Osteoblast (primary cell): ENCODE data around the gene DELE1. TPM values are rescaled to one million over a fixed set of nuclear protein-coding genes. Genes with fewer than 3 reads are reported as not detected.

Experiments
- DNase-seq: peaks from one replicate; pipeline ENCODE4 v3.0.0; 2011; ENCODE audit warnings: low spot score, mixed read lengths; ENCODE audit not compliant: insufficient read length; ENCODE audit errors: missing footprints
- H2AFZ ChIP-seq: 2 replicates; pipeline ENCODE4 v1.6.0; 2011; ENCODE audit warnings: mild to moderate bottlenecking, low read length
- H3K27ac ChIP-seq: 2 replicates; pipeline ENCODE4 v1.5.1; 2011; ENCODE audit warnings: mild to moderate bottlenecking, low read depth, low read length, moderate library complexity
- H3K27me3 ChIP-seq: 2 replicates; pipeline ENCODE4 v1.6.0; 2012; ENCODE audit warnings: mild to moderate bottlenecking, control low read depth, inconsistent platforms, low read length, moderate library complexity; ENCODE audit not compliant: insufficient read depth
- H3K36me3 ChIP-seq: 2 replicates; pipeline ENCODE4 v1.5.1; 2011; ENCODE audit warnings: mild to moderate bottlenecking, low read length, control low read depth, moderate library complexity; ENCODE audit not compliant: insufficient read depth
- H3K4me1 ChIP-seq: 2 replicates; pipeline ENCODE4 v1.5.1; 2011; ENCODE audit warnings: mild to moderate bottlenecking, low read length, control low read depth, moderate library complexity; ENCODE audit not compliant: insufficient read depth
- H3K4me2 ChIP-seq: 2 replicates; pipeline ENCODE4 v1.6.0; 2011; ENCODE audit warnings: mild to moderate bottlenecking, low read length; ENCODE audit not compliant: insufficient read depth
- H3K4me3 ChIP-seq: fragments of 200-600 bp; sonication (generic); 3 replicates; pipeline ENCODE4 v1.5.1; 2012; ENCODE audit warnings: mild to moderate bottlenecking, low read length, inconsistent platforms; ENCODE audit not compliant: insufficient read depth
- H3K79me2 ChIP-seq: 2 replicates; pipeline ENCODE4 v1.6.0; 2012; ENCODE audit warnings: mild to moderate bottlenecking, low read length, control low read depth, inconsistent platforms; ENCODE audit not compliant: insufficient read depth
- H3K9me3 ChIP-seq: 2 replicates; pipeline ENCODE4 v1.5.1; 2011; ENCODE audit warnings: low read depth, low read length, control low read depth
- H4K20me1 ChIP-seq: 2 replicates; pipeline ENCODE4 v1.6.0; 2012; ENCODE audit warnings: mild to moderate bottlenecking, low read length, control low read depth; ENCODE audit not compliant: insufficient read depth
- total RNA-seq: library from RNA; depleted of rRNA; stranded (reverse); fragments of >200 nt; gene quantifications from 2 replicates; pipeline ENCODE4 v1.2.3, GENCODE V29; 2012
- TF ChIP-seq, protein P1 (sequence below): IDR thresholded peaks from 2 replicates; pipeline ENCODE4 v1.5.1; 2011; ENCODE audit warnings: mild to moderate bottlenecking, low read depth, low read length, moderate library complexity; ENCODE audit errors: extremely low read depth

Gene DELE1
- total RNA-seq, 1 donor, result 52.1 TPM

- Histone ChIP-seq H3K9me3 (no peaks in the 10 kb centered on the region), H3K36me3 (peaks cover 47% of the 10 kb centered on the region), H3K27me3 (no peaks in the 10 kb centered on the region), H3K4me1 (peaks cover 28% of the 10 kb centered on the region), H4K20me1 (peaks cover 10% of the 10 kb centered on the region), H3K27ac (peak overlapping the region; percentile 63), H3K79me2 (peaks cover 64% of the 10 kb centered on the region), H2AFZ (no peak overlapping the region), H3K4me3 (no peak overlapping the region), H3K4me2 (peak overlapping the region; percentile 50)
- TF ChIP-seq, protein P1, sequence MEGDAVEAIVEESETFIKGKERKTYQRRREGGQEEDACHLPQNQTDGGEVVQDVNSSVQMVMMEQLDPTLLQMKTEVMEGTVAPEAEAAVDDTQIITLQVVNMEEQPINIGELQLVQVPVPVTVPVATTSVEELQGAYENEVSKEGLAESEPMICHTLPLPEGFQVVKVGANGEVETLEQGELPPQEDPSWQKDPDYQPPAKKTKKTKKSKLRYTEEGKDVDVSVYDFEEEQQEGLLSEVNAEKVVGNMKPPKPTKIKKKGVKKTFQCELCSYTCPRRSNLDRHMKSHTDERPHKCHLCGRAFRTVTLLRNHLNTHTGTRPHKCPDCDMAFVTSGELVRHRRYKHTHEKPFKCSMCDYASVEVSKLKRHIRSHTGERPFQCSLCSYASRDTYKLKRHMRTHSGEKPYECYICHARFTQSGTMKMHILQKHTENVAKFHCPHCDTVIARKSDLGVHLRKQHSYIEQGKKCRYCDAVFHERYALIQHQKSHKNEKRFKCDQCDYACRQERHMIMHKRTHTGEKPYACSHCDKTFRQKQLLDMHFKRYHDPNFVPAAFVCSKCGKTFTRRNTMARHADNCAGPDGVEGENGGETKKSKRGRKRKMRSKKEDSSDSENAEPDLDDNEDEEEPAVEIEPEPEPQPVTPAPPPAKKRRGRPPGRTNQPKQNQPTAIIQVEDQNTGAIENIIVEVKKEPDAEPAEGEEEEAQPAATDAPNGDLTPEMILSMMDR, result no peak
- DNase-seq, result peak; percentile 42
These were observed 50.4 kb downstream of the DELE1 start for GRCh38 chr5:141973871-141974595.

DNA sequence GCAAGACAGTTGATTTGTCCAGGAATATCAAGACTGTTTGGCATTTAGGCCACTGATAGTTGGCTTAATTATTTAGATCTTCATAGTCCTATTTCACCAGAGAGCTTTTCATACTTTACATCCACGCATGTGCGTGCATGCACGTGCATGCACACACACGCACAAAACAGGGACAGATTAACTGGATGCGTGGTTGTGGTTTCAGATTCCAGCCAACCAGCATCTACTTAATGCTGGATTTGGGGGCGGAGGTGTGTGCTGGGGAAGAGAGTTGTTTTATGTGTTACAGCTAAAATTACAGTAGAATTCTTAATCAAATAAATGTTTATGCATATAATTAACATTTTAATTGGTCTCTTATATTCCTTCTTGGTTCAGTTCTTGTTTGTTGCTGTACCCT, 52.5 kb downstream of the DELE1 start:
- H3K27ac ChIP-seq, result no peak overlapping the region
- H4K20me1 ChIP-seq, result peaks cover 8% of the 10 kb centered on the region
- H3K9me3 ChIP-seq, result no peaks in the 10 kb centered on the region
- no peak overlapping the region for H2AFZ ChIP-seq
- H3K4me1 ChIP-seq, result peaks cover 15% of the 10 kb centered on the region
- H3K4me2 ChIP-seq, result no peak overlapping the region
- H3K4me3 ChIP-seq, result no peak overlapping the region
- no peaks in the 10 kb centered on the region for H3K27me3 ChIP-seq
- DNase-seq, result no peak
- H3K36me3 ChIP-seq, result peaks cover 65% of the 10 kb centered on the region
- peaks cover 45% of the 10 kb centered on the region for H3K79me2 ChIP-seq
- TF ChIP-seq, protein P1, result no peak

DNA sequence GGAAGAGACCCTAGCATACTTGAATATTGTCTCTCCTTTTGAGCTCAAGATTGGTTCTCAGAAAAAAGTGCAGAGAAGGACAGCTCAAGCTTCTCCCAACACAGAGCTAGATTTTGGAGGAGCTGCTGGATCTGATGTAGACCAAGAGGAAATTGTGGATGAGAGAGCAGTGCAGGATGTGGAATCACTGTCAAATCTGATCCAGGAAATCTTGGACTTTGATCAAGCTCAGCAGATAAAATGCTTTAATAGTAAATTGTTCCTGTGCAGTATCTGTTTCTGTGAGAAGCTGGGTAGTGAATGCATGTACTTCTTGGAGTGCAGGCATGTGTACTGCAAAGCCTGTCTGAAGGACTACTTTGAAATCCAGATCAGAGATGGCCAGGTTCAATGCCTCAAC, 54.7 kb downstream of the DELE1 start:
- no peaks in the 10 kb centered on the region for H3K27me3 ChIP-seq
- no peak overlapping the region for H3K4me3 ChIP-seq
- TF ChIP-seq, protein P1, result no peak
- DNase-seq, result no peak
- no peak overlapping the region for H3K27ac ChIP-seq
- no peaks in the 10 kb centered on the region for H3K9me3 ChIP-seq
- H3K4me1 ChIP-seq, result peaks cover 14% of the 10 kb centered on the region
- H3K4me2 ChIP-seq, result no peak overlapping the region
- peaks cover 75% of the 10 kb centered on the region for H3K36me3 ChIP-seq
- peaks cover 34% of the 10 kb centered on the region for H3K79me2 ChIP-seq
- H4K20me1 ChIP-seq, result peaks cover 8% of the 10 kb centered on the region
- no peak overlapping the region for H2AFZ ChIP-seq

DNA sequence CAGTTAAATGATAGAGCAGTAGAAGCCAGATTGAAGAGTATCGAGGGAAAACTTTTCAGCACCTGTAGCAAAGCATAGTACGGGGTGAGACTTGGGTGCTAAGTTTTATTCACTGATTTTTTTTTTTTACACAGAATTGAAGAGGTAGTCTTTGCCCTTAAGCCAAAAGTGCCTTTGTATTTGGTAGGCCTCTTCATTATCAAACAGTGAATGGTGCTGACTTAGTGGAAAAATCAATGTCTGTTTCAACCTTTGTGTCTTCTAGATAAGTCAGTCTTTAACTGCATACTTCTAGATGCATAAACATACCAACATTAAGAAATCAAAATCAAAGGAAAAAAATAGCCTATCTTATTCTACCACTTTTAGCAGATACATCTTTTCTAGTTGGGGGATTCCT, 59.0 kb downstream of the DELE1 start:
- Histone ChIP-seq H3K27me3 (no peaks in the 10 kb centered on the region), H3K4me2 (no peak overlapping the region), H3K79me2 (peaks cover 7% of the 10 kb centered on the region), H3K4me3 (no peak overlapping the region), H4K20me1 (no peaks in the 10 kb centered on the region), H3K9me3 (no peaks in the 10 kb centered on the region), H3K36me3 (peaks cover 88% of the 10 kb centered on the region), H3K27ac (no peak overlapping the region), H3K4me1 (no peaks in the 10 kb centered on the region), H2AFZ (no peak overlapping the region)
- TF ChIP-seq, protein P1, result no peak
- DNase-seq, result no peak
